ENCODE data around the gene PRKAR2A.
"Not testable (repeated sequence)": the region's sequence is repeated elsewhere in the genome, so short reads cannot be mapped to it uniquely, and the experiment has no call there.

Gene PRKAR2A

GRCh38 chr3:48835650-48836366 lies 11.9 kb downstream of the PRKAR2A start:
- no peak for DNase-seq

GRCh38 chr3:48832684-48833083 lies 15.0 kb downstream of the PRKAR2A start:
- DNase-seq: no peak

GRCh38 chr3:48830715-48831114 lies 17.0 kb downstream of the PRKAR2A start:
- no peak for DNase-seq

GRCh38 chr3:48829525-48829924 lies 18.1 kb downstream of the PRKAR2A start:
- DNase-seq: not testable (repeated sequence)

GRCh38 chr3:48827874-48828273 lies 19.8 kb downstream of the PRKAR2A start:
- not testable (repeated sequence) for DNase-seq

- DNase-seq: no peak
Observed at GRCh38 chr3:48826451-48826850, 21.2 kb downstream of the PRKAR2A start.

GRCh38 chr3:48820612-48821324 lies 26.9 kb downstream of the PRKAR2A start:
- no peak for DNase-seq

- no peak for DNase-seq
Observed at GRCh38 chr3:48819234-48820221, 28.1 kb downstream of the PRKAR2A start.

DNA sequence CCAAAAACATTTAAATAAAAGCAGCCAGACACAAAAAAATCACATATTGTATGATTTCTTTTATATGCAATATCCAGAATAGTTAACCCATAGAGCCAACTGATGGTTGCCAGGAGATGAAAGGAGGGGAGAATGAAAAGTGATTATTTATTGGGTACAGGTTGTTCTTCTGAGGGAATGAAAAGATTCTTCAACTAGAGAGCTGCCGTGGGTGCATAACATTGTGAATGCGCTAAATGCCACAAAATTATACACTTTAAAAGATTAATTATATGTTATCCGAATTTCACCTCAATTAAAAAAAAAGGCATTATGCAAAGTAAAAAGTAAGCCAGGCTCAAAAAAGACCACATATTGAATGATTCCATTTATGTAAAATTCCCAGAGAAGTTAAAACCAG lies 36.1 kb downstream of the PRKAR2A start:
- no peak for DNase-seq

- DNase-seq: no peak
Observed at GRCh38 chr3:48804930-48805329, 42.7 kb downstream of the PRKAR2A start.

DNA sequence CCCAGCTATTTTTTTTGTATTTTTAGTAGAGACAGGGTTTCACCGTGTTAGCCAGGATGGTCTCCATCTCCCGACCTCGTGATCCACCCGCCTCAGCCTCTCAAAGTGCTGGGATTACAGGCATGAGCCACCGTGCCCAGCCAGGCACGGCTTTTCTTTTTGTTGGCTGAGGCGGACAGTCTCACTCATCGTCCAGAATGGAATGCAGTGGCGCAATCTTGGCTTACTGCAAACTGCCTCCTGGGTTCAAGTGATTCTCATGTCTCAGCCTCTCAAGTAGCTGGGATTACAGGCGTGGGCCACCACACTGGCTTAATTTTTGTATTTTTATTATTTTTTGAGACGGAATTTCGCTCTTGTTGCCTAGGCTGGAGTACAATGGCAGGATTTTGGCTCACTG lies 46.8 kb downstream of the PRKAR2A start:
- DNase-seq: not testable (repeated sequence)

GRCh38 chr3:48798998-48799397 lies 48.7 kb downstream of the PRKAR2A start:
- DNase-seq: no peak

DNA sequence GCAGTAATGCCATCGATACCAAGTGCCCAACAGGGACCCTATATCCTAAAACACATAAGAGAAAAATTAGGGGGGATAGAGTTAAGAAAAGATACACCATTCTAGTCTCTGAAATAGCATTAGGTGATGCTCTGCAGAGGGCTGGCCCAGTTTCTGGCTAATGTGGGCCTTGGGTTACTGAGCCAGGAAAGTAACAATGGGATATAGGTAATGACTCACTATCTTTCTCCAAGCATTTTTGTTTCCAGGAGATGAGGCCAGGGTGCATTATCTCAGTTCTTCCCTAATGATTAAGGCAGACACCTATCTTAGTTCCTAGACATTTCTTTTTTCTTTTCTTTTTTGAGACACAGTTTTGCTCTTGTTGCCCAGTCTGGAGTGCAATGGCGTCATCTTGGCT lies 50.0 kb downstream of the PRKAR2A start:
- DNase-seq: no peak

GRCh38 chr3:48795997-48796732 lies 51.5 kb downstream of the PRKAR2A start:
- no peak for DNase-seq

DNA sequence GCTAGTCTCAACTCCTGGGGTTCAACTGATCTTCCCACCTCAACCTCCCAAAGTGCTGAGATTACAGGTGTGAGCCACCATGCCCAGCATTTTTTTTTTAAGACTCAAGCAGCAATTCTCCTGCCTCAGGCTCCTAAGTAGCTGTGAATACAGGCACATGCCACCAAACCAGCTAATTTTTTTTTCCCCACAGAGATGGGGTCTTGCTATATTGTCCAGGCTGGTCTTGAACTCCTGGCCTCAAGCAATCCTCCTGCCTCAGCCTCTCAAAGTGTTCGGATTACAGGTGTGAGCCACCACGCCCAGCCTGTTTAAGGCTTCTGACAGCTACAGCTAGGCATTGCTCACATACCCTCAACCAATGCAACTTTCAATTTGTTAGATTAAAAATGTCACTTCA lies 54.2 kb downstream of the PRKAR2A start:
- not testable (repeated sequence) for DNase-seq

- DNase-seq: no peak
Observed at GRCh38 chr3:48789665-48790064, 58.0 kb downstream of the PRKAR2A start.

- no peak for DNase-seq
Observed at GRCh38 chr3:48788544-48789162, 59.0 kb downstream of the PRKAR2A start.

DNA sequence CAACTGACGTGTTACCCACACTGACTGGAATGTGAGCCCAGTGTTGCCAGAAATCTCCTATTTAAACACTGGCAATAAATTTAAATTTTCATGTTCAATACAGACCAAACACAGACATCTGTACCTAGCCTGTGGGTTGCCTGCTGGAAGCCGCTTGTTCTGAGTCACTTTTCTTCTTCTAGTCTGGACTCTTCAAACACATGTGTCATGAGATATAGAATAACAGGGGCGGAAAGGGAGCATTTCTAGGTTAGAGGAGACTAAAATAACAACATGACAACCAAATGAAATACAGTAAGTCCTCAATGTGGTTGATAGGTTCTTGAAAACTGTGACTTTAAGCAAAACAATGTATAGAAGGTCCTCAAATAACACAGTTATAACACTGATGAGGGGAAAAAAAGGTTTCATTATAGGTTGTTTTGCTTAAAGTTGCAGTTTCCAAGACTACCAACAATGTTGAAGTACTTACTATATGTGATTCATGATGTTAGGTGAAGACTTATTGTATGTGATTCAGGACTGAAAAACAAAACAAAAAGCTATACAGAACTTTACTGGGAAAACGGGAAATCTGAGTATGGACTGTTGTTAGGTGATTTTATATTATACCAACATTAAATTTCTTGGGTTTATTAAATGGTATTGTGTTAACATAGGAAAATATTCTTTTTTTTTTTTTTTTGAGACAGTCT lies 63.1 kb downstream of the PRKAR2A start:
- DNase-seq: no peak

- no peak for DNase-seq
Observed at GRCh38 chr3:48783304-48783703, 64.4 kb downstream of the PRKAR2A start.

GRCh38 chr3:48782046-48782445 lies 65.6 kb downstream of the PRKAR2A start:
- DNase-seq: no peak

DNA sequence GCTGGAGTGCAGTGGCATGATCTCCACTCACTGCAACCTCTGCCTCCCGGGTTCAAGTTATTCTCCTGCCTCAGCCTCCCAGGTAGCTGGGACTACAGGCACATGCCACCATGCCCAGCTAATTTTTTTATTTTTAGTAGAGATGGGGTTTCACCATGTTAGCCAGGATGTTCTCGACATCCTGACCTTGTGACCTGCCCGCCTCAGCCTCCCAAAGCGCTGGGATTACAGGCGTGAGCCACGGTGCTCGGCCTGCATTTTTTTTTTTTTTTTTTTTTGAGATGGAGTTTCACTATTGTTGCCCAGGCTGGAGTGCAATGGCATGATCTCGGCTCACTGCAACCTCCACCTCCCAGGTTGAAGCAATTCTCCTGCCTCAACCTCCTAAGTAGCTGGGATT lies 69.1 kb downstream of the PRKAR2A start:
- not testable (repeated sequence) for DNase-seq
